ENCODE data around the gene ITPK1.

ITPK1 gene

GRCh38 chr14:93105362-93105761 is 10.4 kb downstream of the ITPK1 start:
- DNase-seq (ENCODE audit: low read depth): no peak

GRCh38 chr14:93104961-93105360 is 10.8 kb downstream of the ITPK1 start:
- DNase-seq (ENCODE audit: low read depth): no peak

- no peak for DNase-seq (ENCODE audit: low read depth)
These were observed 12.2 kb downstream of the ITPK1 start for GRCh38 chr14:93103392-93104080.

DNA sequence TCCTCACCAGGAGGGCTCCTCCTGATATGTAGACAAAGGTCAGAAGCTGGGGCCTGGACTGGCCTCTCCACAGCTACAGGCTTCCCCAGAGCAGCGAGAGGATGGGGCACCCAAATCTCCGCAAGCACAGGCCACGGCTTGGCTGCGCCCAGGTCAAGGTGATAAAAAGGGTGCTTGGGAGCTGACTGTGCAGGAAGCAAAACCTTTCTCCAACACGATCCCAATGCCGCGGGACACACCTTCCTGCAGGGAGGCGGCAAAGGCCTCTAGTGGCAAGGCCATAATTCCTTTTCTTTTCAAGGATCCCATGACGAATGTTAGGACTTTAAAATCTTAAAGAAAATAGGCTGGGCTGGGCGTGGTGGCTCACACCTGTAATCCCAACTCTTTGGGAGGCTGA is 13.6 kb downstream of the ITPK1 start:
- DNase-seq (ENCODE audit: low read depth): no peak

- no peak for DNase-seq (ENCODE audit: low read depth)
These were observed 14.5 kb downstream of the ITPK1 start for GRCh38 chr14:93101181-93101580.

- no peak for DNase-seq (ENCODE audit: low read depth)
These were observed 15.2 kb downstream of the ITPK1 start for GRCh38 chr14:93100570-93100969.

DNA sequence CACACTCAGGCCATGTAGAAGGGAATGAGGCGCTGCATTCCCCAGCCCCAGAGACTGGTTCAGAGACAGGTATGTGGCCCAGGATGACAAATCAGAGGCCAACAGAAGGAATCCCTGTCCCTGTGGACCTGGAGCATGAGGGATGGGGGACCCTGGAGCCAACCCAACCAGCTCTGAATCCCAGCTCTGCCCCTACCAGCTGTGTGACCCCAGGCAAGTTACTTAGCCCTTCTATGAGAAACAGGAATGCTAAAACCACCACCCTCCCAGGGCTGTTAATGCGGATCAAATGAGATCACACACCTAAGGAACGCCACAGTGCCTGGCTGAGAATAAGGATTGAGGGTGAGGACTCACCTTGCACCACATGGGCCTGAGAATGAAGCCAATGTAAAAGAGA is 15.6 kb downstream of the ITPK1 start:
- DNase-seq (ENCODE audit: low read depth): no peak

DNA sequence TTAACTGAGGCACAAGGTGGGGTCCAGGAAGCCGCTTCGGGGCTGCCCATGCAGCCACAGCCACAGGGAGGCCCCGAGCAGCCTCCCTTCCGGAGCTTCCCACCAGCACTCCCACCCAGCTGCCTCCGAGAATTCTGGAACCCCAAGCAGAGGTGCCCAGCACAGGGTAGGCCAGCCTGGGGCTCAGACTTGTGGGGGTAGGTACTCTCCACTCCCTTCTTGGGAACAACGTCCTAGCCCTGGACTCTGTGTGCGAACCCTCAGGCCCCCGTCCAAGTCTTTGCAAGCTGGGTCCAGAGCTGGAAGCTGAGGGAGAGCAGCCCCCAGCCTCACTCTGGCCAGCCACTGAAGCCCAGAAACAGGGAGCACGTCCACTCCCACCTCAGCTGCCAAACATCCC is 16.1 kb downstream of the ITPK1 start:
- no peak for DNase-seq (ENCODE audit: low read depth)

DNA sequence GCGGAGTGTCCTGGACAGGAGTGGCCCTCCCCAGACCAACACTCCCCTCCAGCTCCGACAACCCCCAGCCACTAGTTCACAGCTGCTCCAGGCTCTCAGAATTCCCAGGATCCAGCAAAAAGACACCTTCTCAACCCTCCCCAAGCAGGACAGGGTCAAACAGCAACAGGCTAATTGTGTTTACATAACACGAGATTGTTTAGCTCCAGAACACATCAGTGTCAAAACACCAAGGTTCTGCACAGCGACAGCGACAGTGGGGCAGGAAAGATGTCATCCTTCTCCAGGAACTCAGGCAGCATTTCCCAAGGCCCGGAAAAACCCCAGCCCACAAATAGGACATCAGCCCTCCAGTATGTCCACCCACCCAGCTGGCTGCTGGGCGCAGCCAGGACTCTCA is 16.5 kb downstream of the ITPK1 start:
- no peak for DNase-seq (ENCODE audit: low read depth)

DNA sequence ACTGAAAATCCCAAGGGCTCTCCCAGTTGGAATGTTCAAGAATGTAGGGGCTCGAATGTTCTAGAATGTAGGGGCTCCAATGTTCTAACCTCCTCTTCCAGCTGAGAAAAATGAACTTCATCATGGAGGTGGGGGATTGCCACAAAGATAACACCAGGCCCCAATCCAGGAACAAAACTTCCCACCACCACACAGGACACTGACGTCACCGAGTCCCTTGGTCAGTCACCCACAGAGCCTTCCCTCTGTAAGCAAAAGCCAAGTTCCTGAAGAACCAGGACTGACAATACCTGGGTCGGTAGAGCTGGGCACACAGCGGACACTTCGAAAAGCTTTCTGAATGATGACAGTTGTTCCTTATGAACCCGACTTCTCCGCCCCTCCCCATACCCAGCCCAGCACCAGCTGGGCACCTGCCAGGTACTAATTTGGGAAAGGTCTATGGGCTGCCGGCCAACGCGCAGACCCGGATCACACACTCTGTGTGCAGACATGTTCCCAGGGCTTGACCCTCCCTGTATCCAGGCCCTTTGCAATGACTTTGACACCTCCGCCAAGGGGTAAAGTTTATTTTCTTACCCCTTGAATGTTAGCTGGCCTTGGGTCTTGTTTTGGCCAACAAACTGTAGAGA is 18.9 kb downstream of the ITPK1 start:
- no peak for DNase-seq (ENCODE audit: low read depth)

GRCh38 chr14:93095742-93096510 is 19.8 kb downstream of the ITPK1 start:
- DNase-seq (ENCODE audit: low read depth): no peak

- DNase-seq (ENCODE audit: low read depth): no peak
These were observed 21.4 kb downstream of the ITPK1 start for GRCh38 chr14:93094121-93094918.

GRCh38 chr14:93092606-93093556 is 22.8 kb downstream of the ITPK1 start:
- no peak for DNase-seq (ENCODE audit: low read depth)

GRCh38 chr14:93091666-93092065 is 24.1 kb downstream of the ITPK1 start:
- no peak for DNase-seq (ENCODE audit: low read depth)

GRCh38 chr14:93090826-93091555 is 24.7 kb downstream of the ITPK1 start:
- no peak for DNase-seq (ENCODE audit: low read depth)

- no peak for DNase-seq (ENCODE audit: low read depth)
These were observed 26.0 kb downstream of the ITPK1 start for GRCh38 chr14:93089521-93090269.

DNA sequence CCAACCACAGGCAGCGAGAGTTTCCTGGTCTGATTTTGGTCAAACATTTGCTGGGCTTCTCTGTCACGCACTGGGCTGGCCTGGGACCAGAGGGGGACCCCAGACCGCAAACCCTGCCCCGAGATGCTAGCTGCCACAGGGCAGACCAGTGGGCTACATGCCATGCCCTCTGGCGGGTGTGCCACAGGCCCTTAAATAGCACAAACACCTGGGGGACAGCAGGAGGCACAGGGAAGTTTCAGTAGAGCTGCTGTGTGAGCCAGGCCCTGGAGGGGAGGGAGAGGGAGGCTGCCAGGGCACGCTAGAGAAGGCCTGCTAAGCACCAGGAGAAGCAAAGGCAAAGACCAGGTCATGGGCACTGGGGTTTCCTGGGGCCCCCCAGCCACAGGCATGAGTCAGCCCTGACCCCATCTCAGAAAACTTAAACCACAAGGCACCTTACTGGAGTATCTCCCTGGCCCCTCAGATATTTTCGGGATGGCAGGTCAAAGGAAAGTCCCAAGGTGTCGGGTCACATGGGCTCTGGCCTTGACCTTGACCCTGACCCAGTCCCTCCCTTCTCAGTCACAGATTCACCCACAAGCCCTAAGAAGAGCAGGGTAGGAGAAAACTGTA is 29.2 kb downstream of the ITPK1 start:
- DNase-seq (ENCODE audit: low read depth): no peak

- DNase-seq (ENCODE audit: low read depth): no peak
These were observed 29.8 kb downstream of the ITPK1 start for GRCh38 chr14:93085911-93086310.
